ENCODE data around the gene TMEM238.

Gene TMEM238

GRCh38 chr19:55360902-55361301 lies 23.2 kb downstream of the TMEM238 start:
- no peak for TF ChIP-seq POU2F2 (IDR thresholded peaks at IDR 0.05; ENCODE audit: low read depth, low read length)
- no peak for TF ChIP-seq POLR2A (IDR thresholded peaks at IDR 0.05; ENCODE audit: low read depth, low read length)
- no peak for TF ChIP-seq SPI1 (IDR thresholded peaks at IDR 0.05; ENCODE audit: low read depth, low read length)
- TF ChIP-seq PAX5 (IDR thresholded peaks at IDR 0.05; ENCODE audit: insufficient read depth, low read length, severe bottlenecking) = no peak
- no peak for TF ChIP-seq POLR2AphosphoS5 (IDR thresholded peaks at IDR 0.05; ENCODE audit: low read depth, low read length)
- TF ChIP-seq TAF1 (IDR thresholded peaks at IDR 0.05; ENCODE audit: low read depth, low read length) = no peak
- FAIRE-seq = no peak
- no peak for DNase-seq (ENCODE audit: insufficient read length, low spot score)

- TF ChIP-seq TAF1 (IDR thresholded peaks at IDR 0.05; ENCODE audit: low read depth, low read length) (no peak), SPI1 (IDR thresholded peaks at IDR 0.05; ENCODE audit: low read depth, low read length) (no peak), POU2F2 (IDR thresholded peaks at IDR 0.05; ENCODE audit: low read depth, low read length) (no peak), POLR2A (IDR thresholded peaks at IDR 0.05; ENCODE audit: low read depth, low read length) (no peak), POLR2AphosphoS5 (IDR thresholded peaks at IDR 0.05; ENCODE audit: low read depth, low read length) (no peak), PAX5 (IDR thresholded peaks at IDR 0.05; ENCODE audit: insufficient read depth, low read length, severe bottlenecking) (no peak)
- no peak for FAIRE-seq
- no peak for DNase-seq (ENCODE audit: insufficient read length, low spot score)
Measured at GRCh38 chr19:55358943-55359908, 24.9 kb downstream of the TMEM238 start.

- no peak for FAIRE-seq
- TF ChIP-seq SPI1 (IDR thresholded peaks at IDR 0.05; ENCODE audit: low read depth, low read length) = no peak
Measured at GRCh38 chr19:55358493-55358892, 25.6 kb downstream of the TMEM238 start.

GRCh38 chr19:55355213-55355821 lies 28.8 kb downstream of the TMEM238 start:
- no peak for FAIRE-seq
- TF ChIP-seq POLR2A (IDR thresholded peaks at IDR 0.05; ENCODE audit: low read depth, low read length) (no peak), POLR2AphosphoS5 (IDR thresholded peaks at IDR 0.05; ENCODE audit: low read depth, low read length) (no peak), POU2F2 (IDR thresholded peaks at IDR 0.05; ENCODE audit: low read depth, low read length) (no peak), SPI1 (IDR thresholded peaks at IDR 0.05; ENCODE audit: low read depth, low read length) (no peak), PAX5 (IDR thresholded peaks at IDR 0.05; ENCODE audit: insufficient read depth, low read length, severe bottlenecking) (no peak), TAF1 (IDR thresholded peaks at IDR 0.05; ENCODE audit: low read depth, low read length) (no peak)

More at GRCh38 chr19:55358493-55358892, 25.6 kb downstream of the TMEM238 start:
- no peak for DNase-seq (ENCODE audit: insufficient read length, low spot score)

GRCh38 chr19:55354698-55355212 lies 29.3 kb downstream of the TMEM238 start, which contains the start of gene COX6B2:
TSS of gene COX6B2 (minus strand) at chr19:55354719. CDS start at chr19:55354521, 198 bp downstream.
- no peak for DNase-seq (ENCODE audit: insufficient read length, low spot score)
- no peak for TF ChIP-seq TAF1 (IDR thresholded peaks at IDR 0.05; ENCODE audit: low read depth, low read length)
- no peak for TF ChIP-seq POLR2A (IDR thresholded peaks at IDR 0.05; ENCODE audit: low read depth, low read length)
- no peak for TF ChIP-seq SPI1 (IDR thresholded peaks at IDR 0.05; ENCODE audit: low read depth, low read length)
- no peak for TF ChIP-seq POLR2AphosphoS5 (IDR thresholded peaks at IDR 0.05; ENCODE audit: low read depth, low read length)
- TF ChIP-seq POU2F2 (IDR thresholded peaks at IDR 0.05; ENCODE audit: low read depth, low read length) = no peak
- TF ChIP-seq PAX5 (IDR thresholded peaks at IDR 0.05; ENCODE audit: insufficient read depth, low read length, severe bottlenecking) = no peak
- FAIRE-seq = no peak

More at GRCh38 chr19:55355213-55355821, 28.8 kb downstream of the TMEM238 start:
- DNase-seq (ENCODE audit: insufficient read length, low spot score) = no peak

GRCh38 chr19:55353803-55354697 lies 30.0 kb downstream of the TMEM238 start:
- DNase-seq (ENCODE audit: insufficient read length, low spot score) (peak; percentile 95), FAIRE-seq (peak; percentile 63)
- TF ChIP-seq POLR2AphosphoS5 (IDR thresholded peaks at IDR 0.05; ENCODE audit: low read depth, low read length) (no peak), TAF1 (IDR thresholded peaks at IDR 0.05; ENCODE audit: low read depth, low read length) (no peak), PAX5 (IDR thresholded peaks at IDR 0.05; ENCODE audit: insufficient read depth, low read length, severe bottlenecking) (no peak), SPI1 (IDR thresholded peaks at IDR 0.05; ENCODE audit: low read depth, low read length) (no peak), POLR2A (IDR thresholded peaks at IDR 0.05; ENCODE audit: low read depth, low read length) (no peak), POU2F2 (IDR thresholded peaks at IDR 0.05; ENCODE audit: low read depth, low read length) (no peak)

GRCh38 chr19:55353356-55353802 lies 30.7 kb downstream of the TMEM238 start:
- TF ChIP-seq POU2F2 (IDR thresholded peaks at IDR 0.05; ENCODE audit: low read depth, low read length) (no peak), SPI1 (IDR thresholded peaks at IDR 0.05; ENCODE audit: low read depth, low read length) (no peak), TAF1 (IDR thresholded peaks at IDR 0.05; ENCODE audit: low read depth, low read length) (no peak), POLR2AphosphoS5 (IDR thresholded peaks at IDR 0.05; ENCODE audit: low read depth, low read length) (no peak), POLR2A (IDR thresholded peaks at IDR 0.05; ENCODE audit: low read depth, low read length) (no peak), PAX5 (IDR thresholded peaks at IDR 0.05; ENCODE audit: insufficient read depth, low read length, severe bottlenecking) (no peak)
- FAIRE-seq = peak; percentile 5
- no peak for DNase-seq (ENCODE audit: insufficient read length, low spot score)

- TF ChIP-seq PAX5 (IDR thresholded peaks at IDR 0.05; ENCODE audit: insufficient read depth, low read length, severe bottlenecking) (no peak), TAF1 (IDR thresholded peaks at IDR 0.05; ENCODE audit: low read depth, low read length) (no peak), POLR2A (IDR thresholded peaks at IDR 0.05; ENCODE audit: low read depth, low read length) (no peak), POLR2AphosphoS5 (IDR thresholded peaks at IDR 0.05; ENCODE audit: low read depth, low read length) (no peak), SPI1 (IDR thresholded peaks at IDR 0.05; ENCODE audit: low read depth, low read length) (no peak), POU2F2 (IDR thresholded peaks at IDR 0.05; ENCODE audit: low read depth, low read length) (no peak)
- FAIRE-seq (no peak), DNase-seq (ENCODE audit: insufficient read length, low spot score) (no peak)
Measured at GRCh38 chr19:55352549-55353145, 31.4 kb downstream of the TMEM238 start.
